HL-60 (cell line): ENCODE results near the gene SLC38A10.

ENCODE experiments used
- DNase-seq, 2 experiments: peaks; one replicate each; pipeline ENCODE4 v3.0.0-alpha.2; 2010 to 2020; ENCODE audit warnings: low read depth in 1 of 2, low spot score in 1 of 2
- H3K27ac ChIP-seq: fragments of 250-450 bp; sonication (Bioruptor Pico); replicated peaks from 2 replicates; pipeline ENCODE4 v1.5.1; 2020; ENCODE audit warnings: mild to moderate bottlenecking, moderate library complexity
- H3K27me3 ChIP-seq: fragments of 250-450 bp; sonication (Bioruptor Pico); 2 replicates; pipeline ENCODE4 v1.5.1; 2021; ENCODE audit warnings: mild to moderate bottlenecking, moderate library complexity; ENCODE audit not compliant: insufficient read depth, poor library complexity, severe bottlenecking
- H3K4me3 ChIP-seq: replicated peaks from 2 replicates; pipeline ENCODE4 v1.5.1; 2011; ENCODE audit warnings: mild to moderate bottlenecking, control low read depth, low read length; ENCODE audit not compliant: insufficient read depth
- GABPA ChIP-seq: IDR thresholded peaks from 2 replicates; pipeline ENCODE4 v1.6.1; 2012; ENCODE audit warnings: low read depth
- POLR2AphosphoS5 ChIP-seq: IDR thresholded peaks from 2 replicates; pipeline ENCODE4 v1.6.1; 2012; ENCODE audit warnings: low read depth
- SPI1 ChIP-seq: IDR thresholded peaks from 2 replicates; pipeline ENCODE4 v1.6.1; 2012; ENCODE audit warnings: low read depth, mild to moderate bottlenecking, borderline replicate concordance
- TF ChIP-seq, protein P1 (sequence below): IDR thresholded peaks from one replicate; pipeline ENCODE4 v1.5.1; 2011; ENCODE audit warnings: low read length, control low read depth, inconsistent platforms; ENCODE audit not compliant: insufficient read depth
- TF ChIP-seq, protein P2 (sequence below): IDR thresholded peaks from 2 replicates; pipeline ENCODE4 v1.6.1; 2012; ENCODE audit warnings: low read depth; ENCODE audit not compliant: insufficient replicate concordance

SLC38A10 gene

DNA sequence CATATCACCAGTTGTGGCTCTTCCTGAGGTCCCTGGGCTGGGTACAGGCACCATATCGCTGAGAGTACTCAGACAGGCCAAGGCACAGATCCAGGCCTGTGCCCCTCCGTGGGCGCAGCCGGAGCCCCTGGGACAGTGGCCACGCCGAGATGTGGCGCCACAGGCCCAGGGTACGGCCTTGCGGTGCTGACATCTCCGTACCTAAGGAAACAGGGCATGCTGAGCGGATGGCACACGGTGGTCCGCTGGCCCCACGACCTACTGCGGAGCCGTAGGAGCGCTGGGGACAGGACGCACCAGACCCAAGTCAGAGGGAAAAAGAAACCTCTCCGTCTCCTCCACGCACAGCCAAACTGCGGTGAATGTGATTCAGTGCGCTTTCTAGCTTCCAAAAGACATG lies 29.5 kb downstream of the SLC38A10 start:
- Histone ChIP-seq H3K27ac (no peak overlapping the region), H3K4me3 (no peak overlapping the region)
- TF ChIP-seq POLR2AphosphoS5 = no peak
- no peak for TF ChIP-seq SPI1
- no peak for TF ChIP-seq GABPA
- TF ChIP-seq, protein P1, sequence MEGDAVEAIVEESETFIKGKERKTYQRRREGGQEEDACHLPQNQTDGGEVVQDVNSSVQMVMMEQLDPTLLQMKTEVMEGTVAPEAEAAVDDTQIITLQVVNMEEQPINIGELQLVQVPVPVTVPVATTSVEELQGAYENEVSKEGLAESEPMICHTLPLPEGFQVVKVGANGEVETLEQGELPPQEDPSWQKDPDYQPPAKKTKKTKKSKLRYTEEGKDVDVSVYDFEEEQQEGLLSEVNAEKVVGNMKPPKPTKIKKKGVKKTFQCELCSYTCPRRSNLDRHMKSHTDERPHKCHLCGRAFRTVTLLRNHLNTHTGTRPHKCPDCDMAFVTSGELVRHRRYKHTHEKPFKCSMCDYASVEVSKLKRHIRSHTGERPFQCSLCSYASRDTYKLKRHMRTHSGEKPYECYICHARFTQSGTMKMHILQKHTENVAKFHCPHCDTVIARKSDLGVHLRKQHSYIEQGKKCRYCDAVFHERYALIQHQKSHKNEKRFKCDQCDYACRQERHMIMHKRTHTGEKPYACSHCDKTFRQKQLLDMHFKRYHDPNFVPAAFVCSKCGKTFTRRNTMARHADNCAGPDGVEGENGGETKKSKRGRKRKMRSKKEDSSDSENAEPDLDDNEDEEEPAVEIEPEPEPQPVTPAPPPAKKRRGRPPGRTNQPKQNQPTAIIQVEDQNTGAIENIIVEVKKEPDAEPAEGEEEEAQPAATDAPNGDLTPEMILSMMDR = no peak
- TF ChIP-seq, protein P2, sequence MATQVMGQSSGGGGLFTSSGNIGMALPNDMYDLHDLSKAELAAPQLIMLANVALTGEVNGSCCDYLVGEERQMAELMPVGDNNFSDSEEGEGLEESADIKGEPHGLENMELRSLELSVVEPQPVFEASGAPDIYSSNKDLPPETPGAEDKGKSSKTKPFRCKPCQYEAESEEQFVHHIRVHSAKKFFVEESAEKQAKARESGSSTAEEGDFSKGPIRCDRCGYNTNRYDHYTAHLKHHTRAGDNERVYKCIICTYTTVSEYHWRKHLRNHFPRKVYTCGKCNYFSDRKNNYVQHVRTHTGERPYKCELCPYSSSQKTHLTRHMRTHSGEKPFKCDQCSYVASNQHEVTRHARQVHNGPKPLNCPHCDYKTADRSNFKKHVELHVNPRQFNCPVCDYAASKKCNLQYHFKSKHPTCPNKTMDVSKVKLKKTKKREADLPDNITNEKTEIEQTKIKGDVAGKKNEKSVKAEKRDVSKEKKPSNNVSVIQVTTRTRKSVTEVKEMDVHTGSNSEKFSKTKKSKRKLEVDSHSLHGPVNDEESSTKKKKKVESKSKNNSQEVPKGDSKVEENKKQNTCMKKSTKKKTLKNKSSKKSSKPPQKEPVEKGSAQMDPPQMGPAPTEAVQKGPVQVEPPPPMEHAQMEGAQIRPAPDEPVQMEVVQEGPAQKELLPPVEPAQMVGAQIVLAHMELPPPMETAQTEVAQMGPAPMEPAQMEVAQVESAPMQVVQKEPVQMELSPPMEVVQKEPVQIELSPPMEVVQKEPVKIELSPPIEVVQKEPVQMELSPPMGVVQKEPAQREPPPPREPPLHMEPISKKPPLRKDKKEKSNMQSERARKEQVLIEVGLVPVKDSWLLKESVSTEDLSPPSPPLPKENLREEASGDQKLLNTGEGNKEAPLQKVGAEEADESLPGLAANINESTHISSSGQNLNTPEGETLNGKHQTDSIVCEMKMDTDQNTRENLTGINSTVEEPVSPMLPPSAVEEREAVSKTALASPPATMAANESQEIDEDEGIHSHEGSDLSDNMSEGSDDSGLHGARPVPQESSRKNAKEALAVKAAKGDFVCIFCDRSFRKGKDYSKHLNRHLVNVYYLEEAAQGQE = no peak

DNA sequence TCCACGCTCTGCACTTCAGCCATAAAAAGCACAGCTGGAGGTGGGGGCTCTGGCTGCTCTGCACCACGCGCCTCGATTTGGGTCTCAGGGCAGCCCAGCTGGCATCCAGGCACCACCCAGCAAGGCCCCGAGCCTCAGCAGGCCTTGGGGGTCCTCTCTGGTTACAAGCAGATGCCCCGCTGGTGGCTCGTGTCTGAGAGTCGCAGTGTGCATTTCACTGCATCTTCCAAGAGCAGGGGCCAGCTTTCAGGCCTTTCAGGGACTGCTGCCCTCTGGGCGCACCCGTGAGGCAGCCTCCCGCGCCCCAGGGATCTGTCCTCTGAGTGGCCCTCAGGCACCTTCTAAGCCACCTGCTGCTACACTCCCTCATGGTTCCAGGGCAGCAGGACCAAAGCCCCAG lies 30.5 kb downstream of the SLC38A10 start:
- no peak overlapping the region for H3K27ac ChIP-seq
- no peak overlapping the region for H3K4me3 ChIP-seq
- TF ChIP-seq GABPA (no peak), SPI1 (no peak), POLR2AphosphoS5 (no peak)
- TF ChIP-seq, protein P1 = no peak
- TF ChIP-seq, protein P2 = no peak
- H3K27me3 ChIP-seq = no peaks in the 10 kb centered on the region
- no peak for DNase-seq

More for the DNA sequence above, 29.5 kb downstream of the SLC38A10 start:
- no peak for DNase-seq
- H3K27me3 ChIP-seq = no peaks in the 10 kb centered on the region

DNA sequence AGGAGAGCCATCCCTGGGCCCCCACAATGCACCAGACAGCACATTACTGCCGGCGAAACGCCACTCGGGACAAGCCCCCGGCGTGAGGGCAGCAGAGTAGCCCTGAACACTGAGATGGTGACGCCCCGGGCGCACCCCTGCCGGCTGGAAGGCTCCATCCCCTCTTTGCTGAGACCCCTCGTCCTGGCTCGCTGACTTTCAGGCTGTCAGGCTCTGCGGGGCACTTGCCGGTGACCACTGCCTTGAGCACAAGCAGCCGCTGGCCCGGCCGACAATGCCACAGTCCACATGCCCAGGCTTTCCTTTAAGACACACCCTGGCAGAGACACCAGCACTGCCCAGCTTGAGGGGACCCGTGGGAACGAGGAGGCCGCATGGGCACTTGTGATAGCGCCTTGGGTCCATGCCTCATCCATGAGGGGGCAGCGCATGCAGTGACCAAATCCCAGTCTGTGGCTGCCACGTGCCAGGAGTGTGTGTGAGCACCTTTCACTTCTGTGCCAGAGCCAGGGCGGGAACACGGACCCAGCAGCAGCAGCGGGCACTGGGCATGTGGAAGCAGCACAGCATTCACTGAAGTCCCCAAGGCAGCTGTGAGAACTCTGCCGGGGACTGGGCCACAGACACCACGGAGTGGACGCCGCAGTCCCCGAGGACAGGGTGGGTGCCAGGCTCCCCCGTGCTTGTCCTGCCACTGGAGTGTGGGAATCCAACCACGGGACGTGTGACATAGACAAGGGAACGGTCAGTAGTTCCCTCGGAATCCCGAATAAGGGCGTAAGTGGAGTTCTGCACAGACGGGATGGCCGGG lies 31.5 kb downstream of the SLC38A10 start:
- TF ChIP-seq SPI1 (no peak), POLR2AphosphoS5 (no peak), GABPA (no peak)
- TF ChIP-seq, protein P2 = no peak
- TF ChIP-seq, protein P1 = no peak
- Histone ChIP-seq H3K4me3 (no peak overlapping the region), H3K27ac (no peak overlapping the region), H3K27me3 (no peaks in the 10 kb centered on the region)
- no peak for DNase-seq
